SKM-1 (cell line): Measurements from ENCODE around the gene ARHGEF1.
"Not testable (repeated sequence)": the region's sequence is repeated elsewhere in the genome, so short reads cannot be mapped to it uniquely, and the experiment has no call there.

Experiments used
- DNase-seq: peaks from one replicate; lab custom pipeline; 2025; ENCODE audit not compliant: unreplicated experiment; lab: John Stamatoyannopoulos, UW

The ARHGEF1 gene

DNA sequence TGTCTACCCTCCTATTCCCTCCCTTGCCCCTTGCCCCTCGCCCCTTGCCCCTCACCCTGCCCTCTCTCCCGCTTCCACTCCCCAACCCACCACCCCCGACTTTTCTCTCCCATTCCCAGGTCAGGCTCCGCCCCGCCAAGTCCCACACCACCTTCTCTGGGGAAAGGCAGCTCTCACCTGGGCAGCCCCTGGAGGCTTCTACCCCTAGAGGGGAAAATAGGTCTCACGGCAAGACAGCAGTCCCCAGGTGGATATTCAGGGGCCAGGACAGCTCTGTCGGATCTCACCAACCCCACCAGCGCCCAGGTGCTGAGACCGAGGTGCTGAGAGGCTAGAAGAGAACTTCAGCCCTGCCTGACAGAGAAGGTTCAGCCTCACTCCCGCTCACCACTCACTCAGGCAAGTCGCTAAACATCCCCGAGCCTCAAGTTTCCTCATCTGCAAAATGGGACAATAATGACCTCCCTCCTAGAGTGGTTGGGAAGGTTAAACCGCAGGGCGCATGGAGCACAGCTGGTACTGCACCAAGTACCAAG is 46.6 kb downstream of the ARHGEF1 start:
- DNase-seq, result no peak

DNA sequence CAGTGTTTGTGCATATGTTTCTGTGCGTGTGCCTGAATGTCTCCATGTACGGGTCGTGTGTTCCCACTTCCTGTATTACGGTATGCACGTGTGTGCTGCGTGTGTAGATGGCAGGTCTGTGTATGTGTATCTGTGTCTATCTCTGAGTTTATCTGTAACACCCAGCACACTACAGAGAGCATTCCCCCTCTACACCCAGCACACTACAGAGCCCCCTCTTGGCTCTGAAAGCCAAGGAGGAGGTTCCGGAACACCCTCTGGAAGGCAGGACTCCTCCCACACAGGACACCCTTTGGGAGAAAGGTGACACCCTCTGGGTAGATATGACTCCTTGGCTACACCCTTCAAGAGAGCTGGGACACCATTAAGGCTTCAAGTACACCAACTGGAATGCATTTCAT is 47.3 kb downstream of the ARHGEF1 start:
- DNase-seq, result no peak

DNA sequence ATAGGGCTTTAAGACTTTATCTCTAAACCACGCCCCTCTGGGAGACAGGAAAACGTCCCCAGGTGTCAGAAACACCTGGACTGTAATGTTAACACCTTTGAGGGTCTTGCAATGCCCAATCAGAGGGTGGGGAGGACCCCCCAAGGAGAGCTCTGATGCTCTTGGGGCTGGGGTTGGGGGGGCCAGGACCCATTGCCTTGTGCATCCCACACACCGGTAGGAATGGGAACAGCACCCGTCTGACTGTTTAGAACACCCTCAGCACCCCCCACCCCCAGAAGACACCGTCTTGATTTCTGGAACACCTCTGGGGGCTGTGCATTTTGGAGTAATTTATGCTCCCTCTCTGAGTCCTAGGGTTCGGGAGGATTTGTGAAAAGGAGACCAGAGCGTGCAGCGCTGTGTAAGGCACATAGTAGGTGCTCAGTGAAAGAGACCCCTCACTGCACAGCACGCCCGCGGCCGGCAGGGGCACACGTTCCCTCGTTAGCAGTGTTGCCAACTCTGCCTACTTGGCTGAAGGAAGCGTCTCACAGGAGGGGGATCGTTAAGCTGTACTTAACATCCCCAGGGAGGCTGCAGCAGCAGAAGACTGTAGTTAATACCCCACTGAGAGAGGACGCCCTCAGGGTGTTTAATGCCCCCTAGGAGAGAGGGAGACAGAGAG is 48.1 kb downstream of the ARHGEF1 start:
- no peak for DNase-seq

DNA sequence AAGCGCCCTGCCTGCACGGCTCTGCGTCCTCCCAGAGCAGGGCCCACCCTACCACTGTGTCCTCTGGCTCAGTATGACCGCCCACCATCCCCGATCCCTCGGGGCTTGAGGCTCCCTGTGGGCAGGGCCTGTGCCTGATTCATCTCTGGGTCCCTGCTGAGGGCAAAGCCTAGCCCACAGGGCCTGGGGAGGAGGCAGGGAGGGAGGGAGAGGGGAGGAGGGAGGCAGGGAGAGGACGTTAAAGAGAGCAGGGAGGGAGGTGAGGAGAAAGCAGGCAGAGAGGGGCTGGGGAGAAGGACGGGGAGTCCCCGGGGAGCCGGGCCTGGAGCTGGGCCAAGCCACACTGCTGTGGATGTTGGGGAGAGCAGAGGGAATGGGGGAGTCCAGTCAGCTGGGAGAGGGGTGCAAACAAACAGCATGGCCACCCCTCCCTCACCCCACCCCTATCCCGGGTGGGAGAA is 49.3 kb downstream of the ARHGEF1 start:
- DNase-seq, result no peak

DNA sequence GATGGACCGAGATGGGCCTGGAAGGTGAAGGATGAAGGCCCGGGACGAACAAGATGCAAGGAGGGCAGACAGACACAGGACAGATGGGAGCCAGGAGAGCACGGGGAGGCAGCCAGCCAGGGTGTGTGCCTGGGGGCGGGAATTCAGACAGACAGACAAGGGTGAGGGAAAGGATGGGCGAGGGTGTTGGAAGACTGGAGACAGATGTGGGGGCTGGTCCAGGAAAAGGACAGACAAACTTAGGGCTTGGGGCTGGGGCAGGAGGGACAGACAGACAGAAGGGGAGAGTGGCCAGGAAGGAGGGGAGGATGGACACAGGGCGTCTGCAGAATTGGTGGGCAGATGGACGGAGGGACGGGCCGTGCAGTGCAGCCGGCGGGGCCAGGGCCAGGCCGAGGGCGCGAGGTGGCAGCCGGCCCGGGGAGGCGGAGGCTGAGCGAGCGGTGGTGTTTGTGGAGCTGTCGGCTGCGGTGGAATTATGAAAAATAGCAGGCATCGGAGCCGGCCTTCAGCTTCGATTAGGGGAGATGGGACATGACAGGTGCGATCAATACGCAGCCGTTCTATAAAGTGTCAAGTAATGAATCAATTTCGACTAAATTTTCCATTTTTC is 49.8 kb downstream of the ARHGEF1 start:
- no peak for DNase-seq

DNA sequence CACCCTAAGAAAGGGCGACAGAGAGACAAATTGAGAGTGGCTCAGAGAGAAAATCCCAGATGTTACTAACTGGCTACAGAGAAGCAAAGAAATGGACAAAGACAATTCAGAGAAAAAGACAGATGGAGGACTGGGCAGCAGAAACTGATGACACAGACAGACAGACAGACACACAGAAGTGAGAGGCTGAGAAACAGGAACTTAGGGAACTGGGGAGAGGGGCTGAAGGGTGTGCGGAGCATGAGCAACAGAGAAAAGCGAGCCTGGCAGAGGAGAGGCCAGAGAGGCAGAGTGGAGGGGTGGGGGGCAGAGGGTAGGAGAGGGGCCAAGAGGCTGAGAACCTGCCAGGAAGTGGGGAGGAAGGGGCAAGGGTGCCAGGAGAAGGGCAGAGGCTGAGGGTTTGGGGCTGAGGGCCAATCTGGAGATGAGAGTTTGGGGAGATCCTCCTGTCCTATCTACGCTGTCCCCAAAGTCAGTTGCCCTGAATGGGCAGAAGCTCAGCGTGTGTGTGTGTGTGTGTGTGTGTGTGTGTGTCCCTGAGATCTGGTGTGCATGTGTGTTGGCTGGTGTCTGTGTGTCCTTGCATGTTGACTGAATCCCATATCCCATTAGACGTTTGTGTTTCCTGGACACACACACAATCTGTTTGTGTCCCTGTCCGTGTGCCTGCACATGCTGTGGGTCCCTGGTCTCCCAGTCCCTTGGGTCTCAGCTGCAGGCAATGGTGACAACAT is 50.9 kb downstream of the ARHGEF1 start:
- no peak for DNase-seq

DNA sequence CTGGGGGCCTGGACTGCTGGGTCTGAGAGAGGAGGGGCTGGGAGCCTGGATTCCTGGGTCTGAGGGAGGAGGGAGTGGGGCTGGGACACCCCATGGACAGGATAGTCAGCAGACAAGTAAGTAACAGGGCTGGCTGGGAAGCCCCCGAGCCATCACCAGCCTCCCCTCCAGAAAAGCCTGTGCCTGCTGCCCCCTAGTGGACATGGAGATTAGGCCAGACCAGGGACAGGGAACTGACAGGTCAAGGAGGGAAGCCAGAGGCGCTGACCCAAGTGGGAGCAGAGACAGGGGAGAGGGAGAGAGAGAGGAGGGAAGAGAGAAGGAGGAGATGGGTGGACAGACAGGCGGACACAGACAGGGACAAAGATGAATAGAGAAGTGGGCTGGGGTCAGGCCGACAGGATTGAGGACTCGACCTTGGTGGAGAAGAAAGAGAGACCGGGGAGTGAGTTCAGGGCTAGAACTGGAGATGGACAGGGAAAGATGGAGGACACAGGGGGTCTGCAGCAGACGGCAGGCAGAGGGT is 51.9 kb downstream of the ARHGEF1 start:
- DNase-seq, result no peak

DNA sequence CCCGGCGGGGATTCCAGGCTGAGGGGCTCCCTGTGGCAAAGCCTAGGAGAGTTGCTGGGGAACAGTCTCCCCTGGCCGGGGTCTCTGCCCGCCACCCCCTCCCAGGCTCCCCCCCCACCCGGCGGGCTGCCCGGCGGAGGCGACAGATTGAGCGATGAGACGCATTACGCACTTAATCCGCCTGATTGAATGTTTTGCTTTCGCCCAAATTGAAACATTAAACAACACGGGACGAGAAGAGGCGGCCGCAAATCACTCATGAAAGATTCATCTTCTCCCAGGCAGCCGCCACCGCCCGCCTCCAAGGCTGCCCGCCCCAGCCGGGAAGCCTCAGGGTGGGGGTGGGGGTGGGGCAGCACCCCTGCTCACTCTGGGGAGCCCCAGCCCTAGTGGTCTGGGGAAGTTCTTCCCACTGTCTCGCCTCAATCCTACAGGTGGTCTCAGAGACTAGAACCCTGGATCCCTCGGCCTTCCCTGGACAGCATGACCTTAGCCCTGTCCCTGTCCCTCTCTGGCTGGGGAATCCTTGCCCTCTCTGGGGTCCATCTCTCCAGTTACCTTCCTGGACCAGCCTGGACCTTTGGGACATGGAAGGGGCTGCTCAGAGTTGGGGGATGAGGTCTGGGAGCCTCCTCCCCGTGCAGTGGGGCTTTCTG is 52.9 kb downstream of the ARHGEF1 start:
- DNase-seq, result no peak

DNA sequence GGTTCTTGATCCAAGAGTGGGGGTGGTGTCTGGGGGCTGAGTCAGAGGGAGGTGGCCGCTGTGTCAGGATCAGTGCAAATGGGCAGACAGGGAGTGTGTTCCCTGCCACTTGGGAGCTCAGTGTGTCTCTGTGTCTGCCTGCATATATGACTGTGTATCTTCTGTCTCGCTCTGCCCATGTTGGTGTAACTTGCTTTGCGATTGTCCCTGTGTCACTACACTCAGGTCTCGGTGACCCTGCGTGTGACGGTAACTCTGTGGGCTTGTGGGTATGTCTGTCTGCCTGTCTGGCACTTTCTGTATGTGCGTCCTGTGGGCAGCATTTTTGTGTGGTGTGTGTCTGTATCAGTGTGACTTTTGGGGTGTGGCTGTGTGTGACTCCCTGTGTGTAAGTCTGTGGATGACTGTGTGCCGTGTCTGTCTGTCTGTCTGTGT is 53.4 kb downstream of the ARHGEF1 start:
- no peak for DNase-seq

DNA sequence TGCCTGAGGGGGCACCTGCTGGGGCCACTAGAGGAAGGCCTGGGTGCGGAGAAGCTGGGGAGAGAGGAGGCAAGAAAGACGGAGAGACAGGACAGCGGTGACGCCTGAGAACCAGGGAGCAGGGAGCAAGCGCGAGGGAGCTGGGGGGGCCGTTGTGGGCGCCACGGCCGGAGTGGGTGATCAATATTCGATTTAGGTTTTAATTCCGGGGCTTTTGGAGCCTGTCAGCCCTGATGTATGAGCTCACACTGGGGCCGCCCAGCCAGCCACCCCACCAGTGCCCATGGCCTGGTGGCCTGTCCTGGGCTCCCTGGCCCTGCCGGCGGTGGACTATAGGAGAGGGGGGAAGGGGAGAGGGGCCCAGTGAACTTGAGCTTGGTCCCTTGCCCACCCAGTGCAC is 54.0 kb downstream of the ARHGEF1 start:
- no peak for DNase-seq

DNA sequence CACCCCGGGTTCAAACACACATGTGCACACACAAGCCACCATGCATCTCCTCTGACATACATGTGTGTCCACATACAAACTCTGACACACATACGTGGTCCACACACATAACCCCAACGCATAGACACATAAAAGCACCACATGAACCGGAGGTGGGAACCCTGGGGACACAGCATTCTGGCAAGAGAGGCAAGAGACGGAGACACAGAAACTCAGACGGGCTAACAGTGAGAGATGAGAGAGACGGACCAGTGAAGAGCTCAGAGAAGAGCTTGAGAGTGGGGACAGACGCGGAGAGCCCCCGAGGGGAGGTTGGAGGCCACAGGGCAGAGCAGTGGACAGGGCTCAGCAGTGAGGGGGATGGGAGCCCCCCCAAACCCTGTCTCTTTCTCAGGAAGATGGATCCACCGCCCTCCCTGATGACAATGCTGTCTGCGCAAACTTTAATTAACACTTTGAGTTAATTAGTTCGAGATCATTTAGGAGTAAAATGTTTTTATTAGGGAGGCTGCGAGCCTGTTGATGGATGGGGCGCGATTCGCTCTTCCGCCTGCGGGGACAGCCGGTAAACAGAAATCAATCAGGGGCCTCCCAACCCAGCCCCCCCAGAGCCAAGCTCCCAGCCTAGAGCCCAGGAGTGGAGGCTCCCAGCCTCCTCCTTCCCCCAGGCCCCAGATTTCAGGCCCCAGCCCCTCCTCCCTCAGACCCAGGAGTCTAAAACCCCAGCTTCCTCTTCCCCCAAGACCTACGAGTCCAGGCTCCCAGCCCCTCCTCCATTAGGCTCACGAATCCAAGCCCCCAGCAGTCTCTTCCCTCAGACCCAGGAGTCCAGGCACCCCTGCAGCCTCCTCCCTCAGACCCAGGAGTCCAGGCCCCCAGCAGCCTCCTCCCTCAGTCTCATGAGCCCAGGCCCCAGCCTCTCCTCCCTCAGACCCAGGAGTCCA is 54.8 kb downstream of the ARHGEF1 start:
- DNase-seq, result no peak

DNA sequence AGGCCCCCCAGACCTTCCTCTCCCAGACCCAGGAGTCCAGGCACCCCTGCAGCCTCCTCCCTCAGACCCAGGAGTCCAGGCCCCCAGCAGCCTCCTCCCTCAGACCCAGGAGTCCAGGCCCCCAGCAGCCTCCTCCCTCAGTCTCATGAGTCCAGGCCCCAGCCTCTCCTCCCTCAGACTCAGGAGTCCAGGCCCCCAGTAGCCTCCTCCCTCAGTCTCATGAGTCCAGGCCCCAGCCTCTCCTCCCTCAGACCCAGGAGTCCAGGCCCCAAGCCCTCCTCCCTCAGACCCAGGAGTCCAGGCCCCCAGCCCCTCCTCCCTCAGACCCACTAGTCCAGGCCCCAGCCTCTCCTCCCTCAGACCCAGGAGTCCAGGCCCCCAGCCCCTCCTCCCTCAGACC is 56.2 kb downstream of the ARHGEF1 start:
- not testable (repeated sequence) for DNase-seq

DNA sequence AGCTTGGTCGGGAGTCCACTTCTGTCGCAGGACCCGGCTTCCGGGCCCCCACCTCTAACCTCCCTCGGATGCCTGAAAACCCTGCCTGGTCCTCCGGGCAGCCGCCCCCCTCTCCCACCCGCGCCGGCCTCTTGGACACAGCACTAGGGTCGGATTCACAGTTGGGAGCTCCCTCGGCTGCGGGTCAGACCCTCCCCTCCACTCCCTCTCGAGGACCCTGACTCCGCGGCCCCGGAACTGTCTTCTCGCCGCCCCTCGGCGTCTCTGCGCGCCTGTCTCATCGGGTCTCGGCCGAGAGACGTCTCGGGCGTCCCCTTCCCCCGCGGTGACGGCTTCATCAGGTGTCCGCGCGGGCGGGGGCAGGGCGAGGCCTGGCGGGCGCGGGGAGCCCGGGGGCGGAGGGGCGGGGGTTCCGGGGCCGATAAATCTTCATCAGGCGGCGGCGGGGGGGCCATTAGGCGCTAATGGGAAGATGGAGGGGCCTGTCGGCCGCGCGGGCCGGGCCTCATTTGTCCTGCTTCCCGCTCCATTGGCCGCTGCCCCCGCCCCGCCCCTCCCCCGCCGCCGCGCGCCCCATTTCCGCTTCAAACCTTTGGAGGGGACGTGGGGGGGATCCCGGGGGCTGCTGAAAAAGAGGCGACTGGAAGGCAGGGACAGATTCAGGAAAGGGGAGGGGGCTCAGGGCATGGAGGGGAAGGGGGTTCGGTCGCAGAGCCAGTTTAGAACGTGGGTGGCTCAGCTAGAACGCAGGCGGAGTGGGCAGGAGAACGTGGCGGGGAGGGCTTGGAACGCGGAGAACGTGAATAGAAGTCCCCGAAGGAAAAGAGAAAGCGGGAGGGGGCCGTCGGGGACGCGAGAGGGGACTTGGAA is 57.1 kb downstream of the ARHGEF1 start:
- DNase-seq, result no peak

DNA sequence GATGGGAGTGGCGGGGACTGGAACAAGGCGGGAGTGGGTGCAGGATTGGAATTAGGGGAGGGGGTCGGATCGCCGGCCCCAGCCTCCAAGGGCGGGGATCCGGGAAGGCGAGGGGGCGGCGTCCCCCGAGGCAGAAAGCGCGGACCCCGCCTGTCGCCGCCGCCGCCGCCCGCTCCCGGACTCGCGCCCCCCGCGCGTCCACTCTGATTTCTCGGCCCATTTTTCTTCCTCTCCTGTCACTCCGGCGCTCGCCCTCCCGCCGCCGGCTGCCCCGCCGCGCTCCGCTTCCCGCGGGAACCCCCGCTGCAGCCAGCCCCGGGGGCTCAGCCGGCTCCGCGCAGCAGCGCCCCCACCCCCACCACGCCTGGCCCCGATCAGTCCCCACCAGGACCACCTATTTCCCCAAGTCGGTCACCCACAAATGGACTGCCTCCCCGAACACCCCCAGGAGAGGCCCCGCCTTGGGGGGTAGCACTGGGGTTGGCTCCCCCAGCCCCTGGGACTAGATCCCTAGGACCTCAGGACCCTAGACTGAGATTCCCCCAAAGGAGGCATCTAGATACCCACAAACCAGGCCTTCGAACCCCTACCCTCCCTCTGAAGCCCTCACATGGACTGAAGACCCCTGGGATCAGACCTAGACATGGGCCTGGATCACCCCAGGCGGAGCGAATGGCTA is 57.9 kb downstream of the ARHGEF1 start:
- DNase-seq, result no peak

DNA sequence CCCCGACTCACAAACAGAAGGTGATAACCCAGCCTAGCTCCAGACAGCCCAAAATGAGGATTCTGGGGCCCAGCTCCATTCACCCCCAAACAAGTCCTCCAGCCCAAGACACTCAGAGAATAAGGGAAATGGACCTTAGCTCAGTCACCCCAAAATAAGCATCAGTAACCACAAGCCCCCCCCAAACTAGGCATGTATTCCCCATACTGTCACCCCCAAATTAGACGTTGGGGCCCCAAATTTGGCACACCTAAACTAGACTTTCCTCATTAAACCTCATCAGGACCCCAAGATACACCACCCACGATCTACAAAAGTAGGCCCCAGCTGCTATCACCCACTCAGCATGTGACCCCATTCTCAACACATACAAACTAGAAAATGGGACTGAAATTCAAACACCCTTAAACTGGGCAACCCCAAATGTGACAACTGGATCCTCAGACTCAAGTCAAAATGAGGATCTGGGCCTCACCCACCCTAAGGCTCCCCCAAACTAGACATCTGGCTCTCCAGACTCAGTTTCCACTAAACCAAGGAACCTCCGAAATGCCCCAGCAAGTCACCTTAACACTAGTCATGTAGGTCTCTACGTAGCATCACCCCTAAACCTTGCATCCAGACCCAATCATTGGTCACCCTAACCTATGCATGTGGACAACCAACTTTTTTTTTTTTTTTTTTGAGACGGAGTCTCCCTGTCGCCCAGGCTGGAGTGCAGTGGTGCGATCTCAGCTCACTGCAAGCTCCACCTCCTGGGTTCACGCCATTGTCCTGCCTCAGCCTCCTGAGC is 58.6 kb downstream of the ARHGEF1 start:
- DNase-seq, result no peak

DNA sequence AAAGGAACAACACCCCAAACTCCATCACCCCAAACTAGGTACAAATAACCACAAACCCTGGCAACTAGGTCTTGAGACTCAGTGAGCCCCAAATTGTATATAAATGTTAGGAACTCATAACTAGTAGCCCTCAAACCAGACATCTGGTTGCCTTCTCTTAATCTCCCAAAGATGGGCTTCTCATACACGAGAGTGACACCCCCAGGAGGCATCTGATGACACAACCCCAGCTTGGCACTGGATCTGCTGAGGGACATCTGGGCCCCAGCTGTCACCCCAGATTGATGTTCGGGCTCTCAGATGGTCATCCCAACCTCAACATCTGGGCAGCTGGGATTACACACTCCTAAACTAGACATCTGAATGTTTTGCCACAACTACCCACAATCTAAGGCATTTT is 61.4 kb downstream of the ARHGEF1 start:
- no peak for DNase-seq

DNA sequence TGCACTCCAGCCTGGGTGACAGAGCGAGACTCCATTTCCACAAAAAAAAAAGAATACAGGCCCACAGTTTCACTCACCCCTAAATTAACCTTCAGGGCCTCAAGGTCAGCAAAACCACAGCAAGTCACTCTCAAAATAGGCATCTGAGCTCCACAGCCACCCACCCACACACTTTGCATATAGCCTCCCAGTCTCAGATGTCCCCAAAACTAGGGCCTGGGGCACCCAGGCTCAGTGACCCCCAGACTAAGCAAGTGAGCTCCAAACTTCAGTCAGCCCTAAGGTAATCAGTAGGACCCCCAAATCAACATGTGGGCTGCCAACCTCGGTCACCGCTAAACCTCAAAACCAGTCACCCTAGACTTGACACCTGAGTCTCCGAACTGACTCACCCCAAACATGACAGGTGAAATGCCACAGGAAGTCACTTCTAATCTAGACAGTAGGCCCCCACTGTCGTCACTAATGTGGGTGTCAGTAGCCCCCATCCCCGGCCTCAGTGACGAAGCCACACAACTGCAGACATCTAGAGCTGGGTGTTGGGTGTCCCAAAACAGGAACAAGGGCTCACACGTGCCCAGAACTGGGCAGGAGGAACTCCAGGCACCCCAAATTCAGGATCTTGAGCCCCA is 62.3 kb downstream of the ARHGEF1 start:
- no peak for DNase-seq
